Neural cell (in vitro differentiated cells): ENCODE measurements around the gene TRAPPC2L. TPM values are rescaled to one million over a fixed set of nuclear protein-coding genes. Genes with fewer than 3 reads are reported as not detected.

Experiments
- H2AFZ ChIP-seq: fragments of 200-600, 300-800 bp; sonication (generic), shearing (Covaris generic); 2 replicates; pipeline ENCODE4 v1.6.0; 2014; ENCODE audit warnings: low read depth, mild to moderate bottlenecking, antibody characterized with exemption, low read length, moderate library complexity
- H3F3A ChIP-seq: fragments of 200-600 bp; shearing (Covaris generic); 2 replicates; pipeline ENCODE4 v1.6.1; 2016; ENCODE audit warnings: mild to moderate bottlenecking, moderate library complexity, mixed read lengths, antibody characterized with exemption, low read length; ENCODE audit not compliant: insufficient read depth, poor library complexity, severe bottlenecking
- H3K27ac ChIP-seq: fragments of 200-600, 300-800 bp; sonication (generic), shearing (Covaris generic); 2 replicates; pipeline ENCODE4 v1.5.1; 2014; ENCODE audit warnings: mild to moderate bottlenecking, low read length, moderate library complexity
- H3K27me3 ChIP-seq: fragments of 300-800, 200-600 bp; sonication (generic), shearing (Covaris generic); 2 replicates; pipeline ENCODE4 v1.6.0; 2014; ENCODE audit warnings: mild to moderate bottlenecking, low read depth, low read length, moderate library complexity; ENCODE audit not compliant: insufficient read depth
- H3K36me3 ChIP-seq: fragments of 300-800, 200-600 bp; sonication (generic), shearing (Covaris generic); 2 replicates; pipeline ENCODE4 v1.5.1; 2014; ENCODE audit warnings: mild to moderate bottlenecking, antibody characterized with exemption, low read length, moderate library complexity; ENCODE audit not compliant: insufficient read depth
- H3K4me2 ChIP-seq: fragments of 300-800, 200-600 bp; sonication (generic), shearing (Covaris generic); 2 replicates; pipeline ENCODE4 v1.6.0; 2014; ENCODE audit warnings: mild to moderate bottlenecking, low read length
- H3K4me3 ChIP-seq: fragments of 300-800, 200-600 bp; sonication (generic), shearing (Covaris generic); 2 replicates; pipeline ENCODE4 v1.5.1; 2014; ENCODE audit warnings: mild to moderate bottlenecking, low read length, moderate library complexity
- H3K79me2 ChIP-seq: fragments of 200-600 bp; shearing (Covaris generic); replicated peaks from 2 replicates; pipeline ENCODE4 v1.6.0; 2014; ENCODE audit warnings: mild to moderate bottlenecking, low read length, moderate library complexity; ENCODE audit not compliant: insufficient read depth
- H3K9ac ChIP-seq: fragments of 300-800, 200-600 bp; sonication (generic), shearing (Covaris generic); 2 replicates; pipeline ENCODE4 v1.6.1; 2016; ENCODE audit warnings: mild to moderate bottlenecking, low read length, mixed read lengths
- H3K9me2 ChIP-seq: fragments of 200-600 bp; shearing (Covaris generic); 2 replicates; pipeline ENCODE4 v1.6.1; 2016; ENCODE audit warnings: mild to moderate bottlenecking, low read length, mixed read lengths; ENCODE audit not compliant: insufficient read depth
- H3K9me3 ChIP-seq: fragments of 200-600, 300-800 bp; sonication (generic), shearing (Covaris generic); 2 replicates; pipeline ENCODE4 v1.6.1; 2016; ENCODE audit warnings: mild to moderate bottlenecking, mixed run types, low read length, moderate library complexity, mixed read lengths
- H4K20me1 ChIP-seq: fragments of 200-600 bp; shearing (Covaris generic); 2 replicates; pipeline ENCODE4 v1.6.1; 2016; ENCODE audit warnings: mild to moderate bottlenecking, mixed run types; ENCODE audit not compliant: insufficient read depth
- CTCF ChIP-seq: fragments of 450-650 bp; IDR thresholded peaks from 2 replicates; pipeline ENCODE4 v1.5.1; 2014; ENCODE audit warnings: antibody characterized with exemption, mild to moderate bottlenecking, moderate library complexity; ENCODE audit not compliant: poor library complexity, severe bottlenecking
- EP300 ChIP-seq: fragments of 450-650 bp; conservative IDR thresholded peaks from 2 replicates; pipeline ENCODE4 v1.6.1; 2014; ENCODE audit warnings: antibody characterized with exemption, mild to moderate bottlenecking, moderate library complexity; ENCODE audit not compliant: poor library complexity, severe bottlenecking
- EZH2 ChIP-seq: fragments of 200-600, 300-800 bp; shearing (Covaris generic), sonication (generic); IDR thresholded peaks from 2 replicates; pipeline ENCODE4 v1.6.1; 2014; ENCODE audit warnings: antibody characterized with exemption, low read length, borderline replicate concordance, mild to moderate bottlenecking; ENCODE audit not compliant: insufficient read depth, poor library complexity, severe bottlenecking
- MXI1 ChIP-seq: fragments of 450-650 bp; conservative IDR thresholded peaks from 2 replicates; pipeline ENCODE4 v1.6.1; 2014; ENCODE audit warnings: antibody characterized with exemption, mild to moderate bottlenecking; ENCODE audit not compliant: poor library complexity, severe bottlenecking
- POLR2AphosphoS5 ChIP-seq: IDR thresholded peaks from 2 replicates; pipeline ENCODE4 v1.6.1; 2012
- RAD21 ChIP-seq: fragments of 450-650 bp; conservative IDR thresholded peaks from 2 replicates; pipeline ENCODE4 v1.6.1; 2014; ENCODE audit warnings: antibody characterized with exemption, mild to moderate bottlenecking, moderate library complexity
- REST ChIP-seq: IDR thresholded peaks from 2 replicates; pipeline ENCODE4 v1.6.1; 2012; ENCODE audit warnings: borderline replicate concordance
- SMC3 ChIP-seq: fragments of 450-650 bp; conservative IDR thresholded peaks from 2 replicates; pipeline ENCODE4 v1.6.1; 2014; ENCODE audit warnings: antibody characterized with exemption, mild to moderate bottlenecking, moderate library complexity; ENCODE audit not compliant: poor library complexity
- TAF1 ChIP-seq: IDR thresholded peaks from 2 replicates; pipeline ENCODE4 v1.6.1; 2012; ENCODE audit warnings: low read depth
- polyA plus RNA-seq: library from polyadenylated mRNA; depleted of rRNA; stranded (reverse); fragments of >200 nt; gene quantifications from 2 replicates; pipeline ENCODE4 v1.2.3, GENCODE V29; 2014

TRAPPC2L gene
- polyA plus RNA-seq, 1 donor from 2014 or later: 70.2 TPM

GRCh38 chr16:88876942-88877526 is 20.1 kb downstream of the TRAPPC2L start:
- H3K27me3 ChIP-seq: no peaks in the 10 kb centered on the region
- TF ChIP-seq MXI1 (no peak), EP300 (no peak), POLR2AphosphoS5 (no peak), CTCF (no peak), SMC3 (no peak), RAD21 (no peak), EZH2 (no peak), REST (no peak), TAF1 (no peak)
- no peak overlapping the region for H3K4me2 ChIP-seq
- no peaks in the 10 kb centered on the region for H4K20me1 ChIP-seq
- H2AFZ ChIP-seq: no peak overlapping the region
- no peak overlapping the region for H3K9ac ChIP-seq
- no peaks in the 10 kb centered on the region for H3K9me3 ChIP-seq
- no peak overlapping the region for H3K27ac ChIP-seq
- no peaks in the 10 kb centered on the region for H3F3A ChIP-seq
- H3K9me2 ChIP-seq: no peaks in the 10 kb centered on the region
- no peaks in the 10 kb centered on the region for H3K36me3 ChIP-seq
- H3K4me3 ChIP-seq: no peak overlapping the region
- H3K79me2 ChIP-seq: no peaks in the 10 kb centered on the region

- no peaks in the 10 kb centered on the region for H3K79me2 ChIP-seq
- no peaks in the 10 kb centered on the region for H3F3A ChIP-seq
- no peak overlapping the region for H3K27ac ChIP-seq
- no peaks in the 10 kb centered on the region for H4K20me1 ChIP-seq
- no peaks in the 10 kb centered on the region for H3K9me2 ChIP-seq
- no peaks in the 10 kb centered on the region for H3K36me3 ChIP-seq
- no peak overlapping the region for H3K4me2 ChIP-seq
- TF ChIP-seq MXI1 (no peak), POLR2AphosphoS5 (no peak), CTCF (no peak), SMC3 (no peak), EP300 (no peak), EZH2 (no peak), TAF1 (no peak), REST (no peak), RAD21 (no peak)
- no peak overlapping the region for H3K4me3 ChIP-seq
- no peak overlapping the region for H3K9ac ChIP-seq
- no peaks in the 10 kb centered on the region for H3K27me3 ChIP-seq
- no peaks in the 10 kb centered on the region for H3K9me3 ChIP-seq
- H2AFZ ChIP-seq: no peak overlapping the region
Observed at GRCh38 chr16:88877564-88878289, 20.8 kb downstream of the TRAPPC2L start.
